Astrocyte of the hippocampus (primary cell): ENCODE results near the gene SREBF1.

ENCODE experiments used
- DNase-seq: peaks from one replicate; pipeline ENCODE4 v3.0.0; 2011; ENCODE audit warnings: low read depth, low spot score

The SREBF1 gene

GRCh38 chr17:17841601-17842025 lies 4.8 kb upstream of the SREBF1 start:
- no peak for DNase-seq

- DNase-seq: peak; percentile 53
Observed at GRCh38 chr17:17840751-17841591, 4.2 kb upstream of the SREBF1 start.

GRCh38 chr17:17839791-17840707 lies 3.3 kb upstream of the SREBF1 start:
- DNase-seq: peak; percentile 95

- DNase-seq: peak; percentile 48
Observed at GRCh38 chr17:17837966-17838962, 1.5 kb upstream of the SREBF1 start.

GRCh38 chr17:17837380-17837821 lies 615 bp upstream of the SREBF1 start:
- DNase-seq: no peak

GRCh38 chr17:17836250-17836817 lies 452 bp downstream of the SREBF1 start:
- DNase-seq: peak; percentile 99

- DNase-seq: no peak
Observed at GRCh38 chr17:17835415-17836249, 1.2 kb downstream of the SREBF1 start.

GRCh38 chr17:17834974-17835373 lies 1.8 kb downstream of the SREBF1 start:
- no peak for DNase-seq

- DNase-seq: no peak
Observed at GRCh38 chr17:17833658-17834357, 3.0 kb downstream of the SREBF1 start.

GRCh38 chr17:17832032-17832363 lies 4.8 kb downstream of the SREBF1 start:
- no peak for DNase-seq

GRCh38 chr17:17831208-17832031 lies 5.4 kb downstream of the SREBF1 start:
- no peak for DNase-seq

GRCh38 chr17:17830740-17831207 lies 6.0 kb downstream of the SREBF1 start:
- no peak for DNase-seq

GRCh38 chr17:17830269-17830567 lies 6.6 kb downstream of the SREBF1 start:
- no peak for DNase-seq

- no peak for DNase-seq
Observed at GRCh38 chr17:17827826-17828621, 8.8 kb downstream of the SREBF1 start.

- no peak for DNase-seq
Observed at GRCh38 chr17:17826942-17827785, 9.6 kb downstream of the SREBF1 start.

GRCh38 chr17:17826342-17826713 lies 10.5 kb downstream of the SREBF1 start:
- DNase-seq: no peak
